Measurements from ENCODE around the gene FAM47E. TPM values are rescaled to one million over a fixed set of nuclear protein-coding genes. Genes with fewer than 3 reads are reported as not detected.

The FAM47E gene
- total and polyA plus RNA-seq, 7 donors = 1.2 to 4.6 (median 2.5) TPM

DNA sequence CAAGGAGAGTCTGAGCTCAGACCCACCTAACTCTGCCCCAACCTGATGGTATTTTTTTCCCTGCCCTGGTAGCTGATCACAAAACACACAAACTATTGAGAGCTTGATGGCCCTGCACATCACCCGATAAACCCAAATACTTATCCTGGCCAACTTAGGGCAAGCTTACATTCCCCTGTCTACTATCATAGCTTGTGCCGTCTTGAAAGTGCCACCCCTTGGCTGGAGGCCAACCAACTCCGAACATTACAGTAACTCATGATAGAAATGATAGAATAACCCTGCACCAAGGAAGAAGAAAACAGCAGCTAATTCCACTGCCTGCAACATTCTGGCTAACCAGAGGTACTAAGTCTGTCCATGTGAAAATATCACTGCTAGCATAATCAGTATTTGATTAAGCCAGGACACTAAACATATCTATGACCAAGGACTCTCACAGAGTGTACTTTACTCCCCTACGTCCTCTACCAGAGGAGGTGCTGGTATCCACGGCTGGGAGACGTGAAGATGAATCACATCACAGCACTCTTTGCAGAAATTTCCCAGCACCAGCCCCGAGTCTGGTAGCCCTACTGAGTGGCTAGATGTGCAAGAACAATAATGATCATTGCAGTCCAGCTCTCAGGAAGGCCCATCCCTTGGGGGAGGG lies 63.9 kb downstream of the FAM47E start:
- H3K36me3 ChIP-seq (ENCODE audit: insufficient read depth in 1 of 2, low read depth in 1 of 2) = peaks cover 0 to 8% of the 10 kb centered on the region in 2 donors
- DNase-seq (no peak), ATAC-seq (no peak)
- TF ChIP-seq, protein P1, sequence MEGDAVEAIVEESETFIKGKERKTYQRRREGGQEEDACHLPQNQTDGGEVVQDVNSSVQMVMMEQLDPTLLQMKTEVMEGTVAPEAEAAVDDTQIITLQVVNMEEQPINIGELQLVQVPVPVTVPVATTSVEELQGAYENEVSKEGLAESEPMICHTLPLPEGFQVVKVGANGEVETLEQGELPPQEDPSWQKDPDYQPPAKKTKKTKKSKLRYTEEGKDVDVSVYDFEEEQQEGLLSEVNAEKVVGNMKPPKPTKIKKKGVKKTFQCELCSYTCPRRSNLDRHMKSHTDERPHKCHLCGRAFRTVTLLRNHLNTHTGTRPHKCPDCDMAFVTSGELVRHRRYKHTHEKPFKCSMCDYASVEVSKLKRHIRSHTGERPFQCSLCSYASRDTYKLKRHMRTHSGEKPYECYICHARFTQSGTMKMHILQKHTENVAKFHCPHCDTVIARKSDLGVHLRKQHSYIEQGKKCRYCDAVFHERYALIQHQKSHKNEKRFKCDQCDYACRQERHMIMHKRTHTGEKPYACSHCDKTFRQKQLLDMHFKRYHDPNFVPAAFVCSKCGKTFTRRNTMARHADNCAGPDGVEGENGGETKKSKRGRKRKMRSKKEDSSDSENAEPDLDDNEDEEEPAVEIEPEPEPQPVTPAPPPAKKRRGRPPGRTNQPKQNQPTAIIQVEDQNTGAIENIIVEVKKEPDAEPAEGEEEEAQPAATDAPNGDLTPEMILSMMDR (IDR thresholded peaks at IDR 0.05) = no peak
- WGBS, 3 donors = 77 to 89% (median 81%) methylated on average over 7 of the region's 7 CpGs
- H3K4me3 ChIP-seq = no peak overlapping the region
- peaks cover 7% of the 10 kb centered on the region for H3K9me3 ChIP-seq
- H3K27ac ChIP-seq = no peak overlapping the region
- peaks cover 26% of the 10 kb centered on the region for H3K4me1 ChIP-seq
- no peaks in the 10 kb centered on the region for H3K27me3 ChIP-seq (ENCODE audit: insufficient read depth in 3 of 3, low read length in 2 of 3)
- intact Hi-C loops (cut with DNase I) = loop anchor here in 1 of 2 donors (10.0 kb wide), 1 partner anchor 109 kb away; the partner anchor contains the start of gene CCDC158

DNA sequence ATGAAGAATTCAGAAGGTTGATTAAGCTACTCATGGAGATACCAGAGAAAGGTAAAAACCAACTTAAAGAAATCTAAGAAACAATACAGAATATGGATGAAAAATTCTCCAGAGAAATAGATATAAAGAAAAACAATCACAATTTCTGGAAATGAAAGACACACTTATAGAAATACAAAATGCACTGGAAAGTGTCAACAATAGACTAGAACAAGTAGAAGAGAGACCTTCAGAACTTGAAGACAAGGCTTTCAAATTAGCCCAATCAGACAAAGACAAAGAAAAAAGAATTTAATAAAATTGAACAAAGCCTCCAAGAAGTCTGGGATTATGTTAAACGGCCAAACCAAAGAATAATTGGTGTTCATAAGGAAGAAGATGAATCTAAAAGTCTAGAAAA lies 64.6 kb downstream of the FAM47E start:
- no peak overlapping the region for H3K4me3 ChIP-seq

DNA sequence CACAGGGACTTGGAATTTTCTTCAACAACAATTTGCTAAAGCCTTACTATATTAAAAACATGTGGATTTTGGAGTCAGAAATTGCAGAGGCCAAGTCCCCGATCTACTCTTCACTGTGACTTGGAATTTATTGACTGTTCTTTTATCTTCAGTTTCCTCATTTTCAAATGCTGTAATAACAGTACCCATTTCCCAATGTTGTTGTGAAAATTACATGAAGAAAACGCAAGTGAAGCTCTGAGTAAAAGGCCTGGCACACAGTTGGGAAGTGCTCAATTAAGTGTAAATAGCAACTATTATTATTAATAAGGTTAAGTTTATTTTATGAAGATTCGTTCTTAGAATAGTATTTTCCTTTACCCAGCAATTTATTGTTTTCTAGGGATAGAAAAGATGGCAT lies 70.7 kb downstream of the FAM47E start:
- WGBS, 3 donors = 73 to 84% (median 80%) methylated on average over 3 of the region's 3 CpGs
- Histone ChIP-seq H3K9me3 (peaks cover 27% of the 10 kb centered on the region), H3K4me1 (no peaks in the 10 kb centered on the region), H3K36me3 (ENCODE audit: insufficient read depth in 1 of 2, low read depth in 1 of 2) (no peaks in the 10 kb centered on the region), H3K4me3 (no peak overlapping the region), H3K27ac (no peak overlapping the region), H3K27me3 (ENCODE audit: insufficient read depth in 3 of 3, low read length in 2 of 3) (no peaks in the 10 kb centered on the region)
- ATAC-seq (no peak), DNase-seq (no peak)
- TF ChIP-seq, protein P1 (IDR thresholded peaks at IDR 0.05) = no peak
- intact Hi-C loops (cut with DNase I) = no loop called here

More for the DNA sequence above, 64.6 kb downstream of the FAM47E start:
- peaks cover 0 to under 1% of the 10 kb centered on the region in 2 donors for H3K36me3 ChIP-seq (ENCODE audit: insufficient read depth in 1 of 2, low read depth in 1 of 2)
- peaks cover 13% of the 10 kb centered on the region for H3K9me3 ChIP-seq
- DNase-seq (no peak), ATAC-seq (no peak)
- H3K27ac ChIP-seq = no peak overlapping the region
- 77 to 100% (median 83%) methylated on average over 1 of the region's 1 CpG for WGBS, 3 donors
- H3K4me1 ChIP-seq = peaks cover 18% of the 10 kb centered on the region
- intact Hi-C loops (cut with DNase I) = loop anchor here in 1 of 2 donors (10.0 kb wide), 1 partner anchor 109 kb away; the partner anchor contains the start of gene CCDC158
- no peaks in the 10 kb centered on the region for H3K27me3 ChIP-seq (ENCODE audit: insufficient read depth in 3 of 3, low read length in 2 of 3)
- TF ChIP-seq, protein P1 (IDR thresholded peaks at IDR 0.05) = no peak

GRCh38 chr4:76325072-76325471 lies 73.6 kb downstream of the FAM47E start:
- Histone ChIP-seq H3K4me3 (no peak overlapping the region), H3K4me1 (no peaks in the 10 kb centered on the region), H3K36me3 (ENCODE audit: insufficient read depth in 1 of 2, low read depth in 1 of 2) (no peaks in the 10 kb centered on the region), H3K27me3 (ENCODE audit: insufficient read depth in 3 of 3, low read length in 2 of 3) (no peaks in the 10 kb centered on the region), H3K27ac (no peak overlapping the region), H3K9me3 (peaks cover 27% of the 10 kb centered on the region)
- intact Hi-C loops (cut with DNase I) = no loop called here
- ATAC-seq = no peak
- TF ChIP-seq, protein P1 (IDR thresholded peaks at IDR 0.05) = no peak
- DNase-seq = no peak

DNA sequence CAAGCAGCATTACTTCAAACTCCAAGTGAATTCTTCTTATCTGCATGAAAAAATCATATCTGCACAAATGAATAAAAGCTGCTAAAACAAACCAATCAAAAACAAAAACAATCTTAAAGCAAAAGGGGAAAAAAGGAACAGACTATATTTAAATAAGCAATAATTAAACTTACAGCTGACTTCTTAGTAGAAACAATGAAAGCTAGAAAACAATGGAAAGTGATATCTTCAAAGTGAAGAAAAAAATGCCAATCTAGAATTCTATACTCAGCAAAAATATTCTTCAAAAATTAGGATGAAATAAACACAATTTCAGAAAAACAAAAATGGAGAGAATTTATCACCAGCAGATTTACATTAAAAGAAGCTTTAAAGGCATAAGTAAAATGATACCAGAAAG lies 75.0 kb downstream of the FAM47E start:
- no peaks in the 10 kb centered on the region for H3K36me3 ChIP-seq (ENCODE audit: insufficient read depth in 1 of 2, low read depth in 1 of 2)
- no peak for ATAC-seq
- TF ChIP-seq, protein P1 (IDR thresholded peaks at IDR 0.05) = no peak
- H3K4me1 ChIP-seq = no peaks in the 10 kb centered on the region
- intact Hi-C loops (cut with DNase I) = no loop called here
- no peaks in the 10 kb centered on the region for H3K27me3 ChIP-seq (ENCODE audit: insufficient read depth in 3 of 3, low read length in 2 of 3)
- no peak overlapping the region for H3K27ac ChIP-seq
- DNase-seq = no peak
- peaks cover 17% of the 10 kb centered on the region for H3K9me3 ChIP-seq
- H3K4me3 ChIP-seq = no peak overlapping the region
